Colon (tissue), 2 donors: ENCODE data around the gene TOMM22.

Experiments used
- FAIRE-seq: peaks from 2 replicates; lab custom pipeline; 2012; peaks lifted over from hg19 to GRCh38; lab: Jason Lieb, UNC
- donor health status: control.
- donor health status: control.

TOMM22 gene

GRCh38 chr22:38734421-38735100, 52.8 kb downstream of the TOMM22 start:
- FAIRE-seq: no peak
